HG03571 (cell line): ENCODE measurements around the gene SLC16A4.

Experiments
- ATAC-seq: cut with Tn5 transposase; IDR thresholded peaks from one replicate; pipeline ENCODE4 v1.9.1; 2021; ENCODE audit not compliant: unreplicated experiment

The SLC16A4 gene

GRCh38 chr1:110361856-110362255 lies 29.0 kb downstream of the SLC16A4 start:
- no peak for ATAC-seq

- no peak for ATAC-seq
Measured at GRCh38 chr1:110360431-110360830, 30.4 kb downstream of the SLC16A4 start.

- no peak for ATAC-seq
Measured at GRCh38 chr1:110356379-110356778, 34.4 kb downstream of the SLC16A4 start.

DNA sequence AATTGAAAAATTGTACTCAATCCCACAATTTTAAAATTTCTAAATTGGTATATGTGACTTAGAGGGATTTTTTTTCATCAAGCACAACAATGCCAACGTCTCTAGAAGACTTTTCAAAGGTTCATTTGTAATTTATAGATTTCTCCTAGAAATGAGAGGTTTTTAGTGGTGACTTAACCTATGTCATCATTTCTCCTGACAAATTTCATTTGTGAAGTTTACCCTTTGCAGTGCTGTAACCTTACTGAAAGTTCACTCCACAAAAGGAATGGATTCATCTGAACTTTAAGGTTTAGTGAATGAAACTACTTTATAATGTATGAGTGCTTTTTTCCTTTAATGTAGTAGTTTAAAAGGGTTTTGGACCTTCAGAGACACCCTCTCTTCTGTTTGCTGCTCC lies 35.5 kb downstream of the SLC16A4 start:
- no peak for ATAC-seq

DNA sequence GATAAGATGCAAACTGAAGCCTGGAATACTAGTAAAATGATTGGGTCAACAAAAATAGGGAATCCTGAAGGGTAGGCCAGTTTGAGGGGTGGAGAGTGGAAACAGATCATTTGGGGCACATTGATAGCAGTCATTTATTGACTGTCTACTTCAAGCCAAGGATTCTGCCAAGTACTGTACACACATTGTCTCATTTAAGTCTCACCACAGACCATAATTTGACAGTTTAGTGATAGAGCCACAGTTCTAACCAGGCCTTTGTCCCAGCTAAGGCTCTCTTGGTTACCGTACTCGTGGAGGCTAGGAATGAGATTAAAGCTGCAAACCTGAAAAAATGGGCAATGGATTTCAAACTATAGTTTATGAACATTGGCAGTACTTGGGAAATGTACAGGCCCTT lies 40.5 kb downstream of the SLC16A4 start:
- no peak for ATAC-seq

- no peak for ATAC-seq
Measured at GRCh38 chr1:110348771-110349170, 42.1 kb downstream of the SLC16A4 start.

DNA sequence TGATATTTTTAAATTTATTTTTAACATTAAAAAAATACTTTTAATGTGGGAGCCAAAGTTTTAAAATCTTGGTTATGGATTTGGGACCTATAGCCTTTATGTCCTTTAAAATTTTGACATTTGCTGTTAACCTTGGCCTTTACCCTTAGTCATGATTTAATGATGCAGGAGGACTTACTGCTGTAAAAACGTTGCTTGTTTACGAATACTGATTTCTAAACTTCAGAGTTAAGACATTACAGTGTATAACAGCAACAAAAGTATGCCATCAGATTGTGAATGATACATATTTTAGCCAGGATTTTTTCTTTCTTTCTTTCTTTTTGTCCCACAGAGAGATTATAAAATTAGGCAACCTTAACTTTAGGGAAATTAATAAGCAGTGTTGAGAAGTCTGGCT lies 42.8 kb downstream of the SLC16A4 start:
- ATAC-seq: no peak

DNA sequence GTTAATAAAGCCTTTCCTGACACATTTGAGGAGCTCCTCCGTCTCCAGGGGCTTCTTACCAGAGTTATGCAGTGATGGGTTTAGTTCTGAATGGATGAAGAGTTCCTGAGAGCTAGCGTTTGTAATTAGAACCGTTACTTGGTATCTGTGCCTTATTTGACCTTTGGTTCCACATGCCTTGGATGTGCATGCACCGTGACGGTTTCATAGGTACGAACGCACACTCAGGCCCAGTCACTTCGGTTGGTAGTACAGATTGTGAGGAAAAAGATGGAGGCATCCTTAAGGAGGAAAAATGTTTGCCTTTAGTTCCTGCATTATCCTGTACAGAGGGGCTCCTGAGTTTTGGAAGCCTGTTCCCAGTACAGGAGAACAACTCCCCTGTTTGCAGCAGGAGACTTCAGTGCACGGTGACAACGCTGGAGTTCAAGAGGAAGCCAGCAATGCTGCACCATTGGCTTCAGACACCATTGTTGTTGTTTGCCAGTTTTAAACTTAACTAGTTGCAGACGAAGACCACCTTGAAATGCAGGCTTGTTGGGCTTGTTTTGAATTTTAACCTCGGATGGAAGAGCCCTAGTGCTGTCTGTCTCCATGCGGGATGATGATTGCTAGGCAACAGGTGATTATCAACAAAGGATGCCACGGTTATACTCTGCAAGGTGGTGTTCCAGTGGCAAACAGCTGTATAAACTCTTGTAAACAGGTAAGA lies 43.5 kb downstream of the SLC16A4 start:
- no peak for ATAC-seq

DNA sequence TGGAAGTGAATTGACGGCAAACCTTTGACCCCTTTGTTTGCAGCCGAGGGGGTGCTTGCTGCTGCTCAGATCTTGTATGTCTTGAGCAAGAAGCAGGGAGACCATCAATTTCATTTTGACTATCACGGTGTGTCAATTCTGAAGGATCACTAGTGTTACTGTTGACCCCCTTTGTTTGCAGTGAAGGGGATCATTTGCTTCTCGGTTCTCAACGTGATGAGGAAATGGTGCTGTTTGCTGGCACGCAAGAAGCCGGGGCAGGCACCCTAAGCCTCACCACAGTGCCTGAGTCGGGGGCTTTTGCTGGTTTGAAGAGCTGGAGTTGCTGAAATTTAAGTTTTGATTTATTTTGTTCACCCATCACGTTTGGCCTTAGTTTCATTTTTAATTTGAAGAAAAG lies 44.1 kb downstream of the SLC16A4 start:
- no peak for ATAC-seq

DNA sequence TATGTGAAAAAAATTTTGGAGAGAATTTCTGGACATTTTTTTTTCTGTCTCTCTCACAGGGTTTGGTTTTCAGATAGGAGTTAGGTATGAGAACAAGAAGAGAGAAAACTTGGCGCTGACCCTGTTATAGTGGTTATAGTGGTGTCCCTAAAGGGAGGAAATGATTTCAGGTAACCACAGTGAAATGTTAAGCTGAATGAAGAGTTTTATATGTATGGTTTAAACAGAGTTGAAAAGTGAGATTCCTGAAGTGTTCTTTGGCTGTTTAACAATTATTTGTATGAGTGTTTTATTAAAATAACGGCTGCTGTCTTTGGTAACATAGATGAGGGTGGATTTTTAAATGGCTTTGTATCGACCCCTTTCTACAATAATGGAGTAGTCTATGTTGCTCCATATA lies 45.3 kb downstream of the SLC16A4 start:
- no peak for ATAC-seq

GRCh38 chr1:110344152-110344551 lies 46.7 kb downstream of the SLC16A4 start:
- ATAC-seq: no peak

- ATAC-seq: no peak
Measured at GRCh38 chr1:110343249-110343648, 47.6 kb downstream of the SLC16A4 start.

- ATAC-seq: no peak
Measured at GRCh38 chr1:110341872-110342331, 48.9 kb downstream of the SLC16A4 start.

DNA sequence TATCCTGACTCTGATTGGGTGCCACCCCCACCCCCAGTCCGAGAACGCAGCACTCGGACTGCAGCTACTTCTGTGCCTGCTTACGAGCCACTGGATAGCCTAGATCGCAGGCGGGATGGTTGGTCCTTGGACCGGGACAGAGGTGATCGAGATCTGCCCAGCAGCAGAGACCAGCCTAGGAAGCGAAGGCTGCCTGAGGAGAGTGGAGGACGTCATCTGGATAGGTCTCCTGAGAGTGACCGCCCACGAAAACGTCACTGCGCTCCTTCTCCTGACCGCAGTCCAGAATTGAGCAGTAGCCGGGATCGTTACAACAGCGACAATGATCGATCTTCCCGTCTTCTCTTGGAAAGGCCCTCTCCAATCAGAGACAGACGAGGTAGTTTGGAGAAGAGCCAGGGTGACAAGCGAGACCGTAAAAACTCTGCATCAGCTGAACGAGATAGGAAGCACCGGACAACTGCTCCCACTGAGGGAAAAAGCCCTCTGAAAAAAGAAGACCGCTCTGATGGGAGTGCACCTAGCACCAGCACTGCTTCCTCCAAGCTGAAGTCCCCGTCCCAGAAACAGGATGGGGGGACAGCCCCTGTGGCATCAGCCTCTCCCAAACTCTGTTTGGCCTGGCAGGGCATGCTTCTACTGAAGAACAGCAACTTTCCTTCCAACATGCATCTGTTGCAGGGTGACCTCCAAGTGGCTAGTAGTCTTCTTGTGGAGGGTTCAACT lies 49.5 kb downstream of the SLC16A4 start:
- no peak for ATAC-seq

DNA sequence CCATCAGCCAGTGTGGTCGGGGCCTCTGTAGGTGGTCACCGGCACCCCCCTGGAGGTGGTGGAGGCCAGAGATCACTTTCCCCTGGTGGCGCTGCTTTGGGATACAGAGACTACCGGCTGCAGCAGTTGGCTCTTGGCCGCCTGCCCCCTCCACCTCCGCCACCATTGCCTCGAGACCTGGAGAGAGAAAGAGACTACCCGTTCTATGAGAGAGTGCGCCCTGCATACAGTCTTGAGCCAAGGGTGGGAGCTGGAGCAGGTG lies 50.7 kb downstream of the SLC16A4 start:
- no peak for ATAC-seq

- no peak for ATAC-seq
Measured at GRCh38 chr1:110339407-110340206, 51.2 kb downstream of the SLC16A4 start.

- peak; percentile 66 for ATAC-seq
Measured at GRCh38 chr1:110338886-110339406, 51.9 kb downstream of the SLC16A4 start, which contains the start of gene RBM15. Gene RBM15, plus strand, starts transcription at chr1:110339377. Its CDS starts 29 bp downstream, at chr1:110339406.

GRCh38 chr1:110338309-110338885 lies 52.4 kb downstream of the SLC16A4 start:
- peak; percentile 56 for ATAC-seq

GRCh38 chr1:110337704-110338308 lies 53.0 kb downstream of the SLC16A4 start:
- ATAC-seq: no peak

GRCh38 chr1:110336300-110337039 lies 54.4 kb downstream of the SLC16A4 start:
- ATAC-seq: no peak
